ENCODE data around the gene CD300A. TPM values are rescaled to one million over a fixed set of nuclear protein-coding genes. Genes with fewer than 3 reads are reported as not detected.

CD300A gene
- total RNA-seq, 4 donors from 2014 or later, result 1.4 to 2.5 TPM; not detected in 2

GRCh38 chr17:74424657-74425056 is 41.8 kb upstream of the CD300A start:
- peak overlapping the region; percentile 96 to 99 (median 98) for H3K27ac ChIP-seq
- H3K27me3 ChIP-seq, result no peaks in the 10 kb centered on the region
- H3K4me3 ChIP-seq, result peak overlapping the region in 3 of 4 donors; percentile 5 to 35 (median 31)
- in situ Hi-C loops (cut with MboI; ENCODE audit: low sequenced_read_pairs in 4 of 4) (no loop called here), intact Hi-C loops (cut with DNase I; ENCODE audit: low total_unique reads) (loop anchor here (1.0 kb wide), 1 partner anchor 29 kb away; no protein-coding TSS in a partner anchor)
- no peaks in the 10 kb centered on the region for H3K36me3 ChIP-seq
- H3K9me3 ChIP-seq, result no peaks in the 10 kb centered on the region
- H3K4me1 ChIP-seq, result peaks cover 53 to 55% of the 10 kb centered on the region in 2 donors
- peak; percentile 79 to 81 for ATAC-seq
- peak; percentile 75 to 93 for DNase-seq
- peak in 1 of 2 donors; percentile 73 for TF ChIP-seq POLR2A (IDR thresholded peaks at IDR 0.05)
- TF ChIP-seq, protein P1, sequence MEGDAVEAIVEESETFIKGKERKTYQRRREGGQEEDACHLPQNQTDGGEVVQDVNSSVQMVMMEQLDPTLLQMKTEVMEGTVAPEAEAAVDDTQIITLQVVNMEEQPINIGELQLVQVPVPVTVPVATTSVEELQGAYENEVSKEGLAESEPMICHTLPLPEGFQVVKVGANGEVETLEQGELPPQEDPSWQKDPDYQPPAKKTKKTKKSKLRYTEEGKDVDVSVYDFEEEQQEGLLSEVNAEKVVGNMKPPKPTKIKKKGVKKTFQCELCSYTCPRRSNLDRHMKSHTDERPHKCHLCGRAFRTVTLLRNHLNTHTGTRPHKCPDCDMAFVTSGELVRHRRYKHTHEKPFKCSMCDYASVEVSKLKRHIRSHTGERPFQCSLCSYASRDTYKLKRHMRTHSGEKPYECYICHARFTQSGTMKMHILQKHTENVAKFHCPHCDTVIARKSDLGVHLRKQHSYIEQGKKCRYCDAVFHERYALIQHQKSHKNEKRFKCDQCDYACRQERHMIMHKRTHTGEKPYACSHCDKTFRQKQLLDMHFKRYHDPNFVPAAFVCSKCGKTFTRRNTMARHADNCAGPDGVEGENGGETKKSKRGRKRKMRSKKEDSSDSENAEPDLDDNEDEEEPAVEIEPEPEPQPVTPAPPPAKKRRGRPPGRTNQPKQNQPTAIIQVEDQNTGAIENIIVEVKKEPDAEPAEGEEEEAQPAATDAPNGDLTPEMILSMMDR (IDR thresholded peaks at IDR 0.05 in 4 of 5, conservative IDR thresholded peaks at IDR 0.05 in 1 of 5), result no peak

- Histone ChIP-seq H3K9me3 (no peaks in the 10 kb centered on the region), H3K4me3 (peak overlapping the region in 2 of 4 donors; percentile 18 to 26), H3K27me3 (no peaks in the 10 kb centered on the region), H3K4me1 (peaks cover 55 to 65% of the 10 kb centered on the region in 2 donors), H3K27ac (peak overlapping the region; percentile 96 to 99 (median 98)), H3K36me3 (no peaks in the 10 kb centered on the region)
- no peak for DNase-seq
- TF ChIP-seq POLR2A (IDR thresholded peaks at IDR 0.05), result no peak
- TF ChIP-seq, protein P1 (IDR thresholded peaks at IDR 0.05 in 4 of 5, conservative IDR thresholded peaks at IDR 0.05 in 1 of 5), result no peak
- intact Hi-C loops (cut with DNase I; ENCODE audit: low total_unique reads), result no loop called here
- in situ Hi-C loops (cut with MboI; ENCODE audit: low sequenced_read_pairs in 4 of 4), result no loop called here
- ATAC-seq, result no peak
Observed at GRCh38 chr17:74426551-74427047, 39.8 kb upstream of the CD300A start.

DNA sequence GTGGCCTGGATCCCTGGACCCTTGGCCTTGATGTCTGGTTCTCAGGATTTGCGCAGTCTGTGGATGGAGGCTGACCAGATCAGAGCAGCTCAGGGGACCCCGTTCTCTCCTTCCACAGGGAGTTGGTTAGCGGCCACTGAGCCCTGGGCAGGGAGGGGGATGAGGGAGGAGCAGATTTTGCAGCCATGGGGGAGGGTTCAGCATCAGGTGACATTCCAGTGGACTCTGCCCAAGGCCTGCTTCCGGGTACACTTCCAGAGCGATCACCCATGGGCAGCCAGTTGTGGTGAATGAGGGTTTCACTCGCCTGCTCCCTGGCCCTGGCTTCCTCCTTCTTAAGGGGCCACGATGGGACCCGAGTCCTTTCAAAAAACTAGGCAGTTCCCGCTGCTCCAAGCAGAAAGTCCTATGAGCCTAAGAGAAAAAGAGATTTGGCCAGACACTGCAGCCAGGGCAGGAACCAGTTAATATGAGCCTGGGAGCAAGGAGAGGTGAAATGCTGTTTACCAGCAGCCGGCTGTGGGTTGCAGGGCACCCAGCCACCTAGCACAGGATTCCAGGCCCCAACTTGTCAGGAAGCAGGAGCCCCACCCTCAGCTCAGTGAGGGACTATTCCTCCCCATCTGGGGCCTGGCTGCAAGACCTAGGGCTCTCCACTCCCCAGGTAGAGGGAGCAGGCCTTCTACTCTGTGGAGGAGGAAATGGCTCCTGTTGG is 39.2 kb upstream of the CD300A start:
- ATAC-seq, result peak; percentile 22
- peak; percentile 60 to 82 for DNase-seq
- H3K4me3 ChIP-seq, result peak overlapping the region; percentile 10 to 26 (median 20)
- in situ Hi-C loops (cut with MboI; ENCODE audit: low sequenced_read_pairs in 4 of 4) (no loop called here), intact Hi-C loops (cut with DNase I; ENCODE audit: low total_unique reads) (no loop called here)
- no peaks in the 10 kb centered on the region for H3K27me3 ChIP-seq
- TF ChIP-seq, protein P1 (IDR thresholded peaks at IDR 0.05 in 4 of 5, conservative IDR thresholded peaks at IDR 0.05 in 1 of 5), result no peak
- TF ChIP-seq POLR2A (IDR thresholded peaks at IDR 0.05), result peak; percentile 44 to 61
- H3K4me1 ChIP-seq, result peaks cover 55 to 65% of the 10 kb centered on the region in 2 donors
- H3K36me3 ChIP-seq, result no peaks in the 10 kb centered on the region
- H3K27ac ChIP-seq, result peak overlapping the region; percentile 96 to 99 (median 98)
- H3K9me3 ChIP-seq, result no peaks in the 10 kb centered on the region

- no peaks in the 10 kb centered on the region for H3K27me3 ChIP-seq
- H3K9me3 ChIP-seq, result no peaks in the 10 kb centered on the region
- in situ Hi-C loops (cut with MboI; ENCODE audit: low sequenced_read_pairs in 4 of 4), result no loop called here
- peak overlapping the region in 3 of 4 donors; percentile 10 to 26 (median 18) for H3K4me3 ChIP-seq
- H3K4me1 ChIP-seq, result peaks cover 55 to 65% of the 10 kb centered on the region in 2 donors
- peak in 1 of 2 donors; percentile 29 for DNase-seq
- no peaks in the 10 kb centered on the region for H3K36me3 ChIP-seq
- no peak for TF ChIP-seq POLR2A (IDR thresholded peaks at IDR 0.05)
- TF ChIP-seq, protein P1 (IDR thresholded peaks at IDR 0.05 in 4 of 5, conservative IDR thresholded peaks at IDR 0.05 in 1 of 5), result no peak
- ATAC-seq, result no peak
- intact Hi-C loops (cut with DNase I; ENCODE audit: low total_unique reads), result no loop called here
- peak overlapping the region; percentile 96 to 99 (median 98) for H3K27ac ChIP-seq
Observed at GRCh38 chr17:74427763-74428153, 38.7 kb upstream of the CD300A start.
